Measurements from ENCODE around the gene CDHR5.
"Not testable (repeated sequence)": the region's sequence is repeated elsewhere in the genome, so short reads cannot be mapped to it uniquely, and the experiment has no call there.

- not testable (repeated sequence) for TF ChIP-seq POLR2AphosphoS5 (IDR thresholded peaks at IDR 0.05; ENCODE audit: low read depth, low read length); TAF1 (IDR thresholded peaks at IDR 0.05; ENCODE audit: borderline replicate concordance, low read depth, low read length)
Measured at GRCh38 chr11:574031-574570, 50.7 kb downstream of the CDHR5 start.
